Measurements from ENCODE around the gene SND1.

The SND1 gene

GRCh38 chr7:127889677-127890076, 237.7 kb downstream of the SND1 start:
- H3K27ac ChIP-seq (ENCODE audit: poor library complexity, severe bottlenecking): no peak overlapping the region
- TF ChIP-seq CTCF (IDR thresholded peaks at IDR 0.05; ENCODE audit: poor library complexity, severe bottlenecking): no peak
- DNase-seq (ENCODE audit: low spot score): no peak
- H3K4me1 ChIP-seq (ENCODE audit: insufficient read depth, poor library complexity, severe bottlenecking): peaks cover 9% of the 10 kb centered on the region
- no peak overlapping the region for H3K4me3 ChIP-seq (ENCODE audit: severe bottlenecking)
- H3K36me3 ChIP-seq (ENCODE audit: low read depth): peaks cover 28% of the 10 kb centered on the region
- no peaks in the 10 kb centered on the region for H3K9me3 ChIP-seq (ENCODE audit: severe bottlenecking)
- no peaks in the 10 kb centered on the region for H3K27me3 ChIP-seq (ENCODE audit: insufficient read depth, poor library complexity, severe bottlenecking)
- ATAC-seq (ENCODE audit: low read depth): no peak

- peaks cover 9% of the 10 kb centered on the region for H3K4me1 ChIP-seq (ENCODE audit: insufficient read depth, poor library complexity, severe bottlenecking)
- no peak for TF ChIP-seq CTCF (IDR thresholded peaks at IDR 0.05; ENCODE audit: poor library complexity, severe bottlenecking)
- H3K27me3 ChIP-seq (ENCODE audit: insufficient read depth, poor library complexity, severe bottlenecking): no peaks in the 10 kb centered on the region
- no peak for DNase-seq (ENCODE audit: low spot score)
- H3K9me3 ChIP-seq (ENCODE audit: severe bottlenecking): no peaks in the 10 kb centered on the region
- H3K4me3 ChIP-seq (ENCODE audit: severe bottlenecking): no peak overlapping the region
- no peak for ATAC-seq (ENCODE audit: low read depth)
- H3K36me3 ChIP-seq (ENCODE audit: low read depth): peaks cover 28% of the 10 kb centered on the region
- no peak overlapping the region for H3K27ac ChIP-seq (ENCODE audit: poor library complexity, severe bottlenecking)
These were observed 238.7 kb downstream of the SND1 start for GRCh38 chr7:127890726-127891125.

GRCh38 chr7:127891144-127891543, 239.2 kb downstream of the SND1 start:
- no peak for TF ChIP-seq CTCF (IDR thresholded peaks at IDR 0.05; ENCODE audit: poor library complexity, severe bottlenecking)
- DNase-seq (ENCODE audit: low spot score): no peak
- H3K27ac ChIP-seq (ENCODE audit: poor library complexity, severe bottlenecking): no peak overlapping the region

GRCh38 chr7:127891854-127892438, 240.0 kb downstream of the SND1 start:
- H3K27me3 ChIP-seq (ENCODE audit: insufficient read depth, poor library complexity, severe bottlenecking): no peaks in the 10 kb centered on the region
- no peak overlapping the region for H3K4me3 ChIP-seq (ENCODE audit: severe bottlenecking)
- ATAC-seq (ENCODE audit: low read depth): no peak
- H3K9me3 ChIP-seq (ENCODE audit: severe bottlenecking): no peaks in the 10 kb centered on the region
- peaks cover 28% of the 10 kb centered on the region for H3K36me3 ChIP-seq (ENCODE audit: low read depth)
- TF ChIP-seq CTCF (IDR thresholded peaks at IDR 0.05; ENCODE audit: poor library complexity, severe bottlenecking): no peak
- H3K27ac ChIP-seq (ENCODE audit: poor library complexity, severe bottlenecking): no peak overlapping the region
- no peak for DNase-seq (ENCODE audit: low spot score)
- peaks cover 9% of the 10 kb centered on the region for H3K4me1 ChIP-seq (ENCODE audit: insufficient read depth, poor library complexity, severe bottlenecking)

More at GRCh38 chr7:127891144-127891543, 239.2 kb downstream of the SND1 start:
- H3K27me3 ChIP-seq (ENCODE audit: insufficient read depth, poor library complexity, severe bottlenecking): no peaks in the 10 kb centered on the region
- no peaks in the 10 kb centered on the region for H3K9me3 ChIP-seq (ENCODE audit: severe bottlenecking)
- H3K36me3 ChIP-seq (ENCODE audit: low read depth): peaks cover 28% of the 10 kb centered on the region
- H3K4me3 ChIP-seq (ENCODE audit: severe bottlenecking): no peak overlapping the region
- peaks cover 9% of the 10 kb centered on the region for H3K4me1 ChIP-seq (ENCODE audit: insufficient read depth, poor library complexity, severe bottlenecking)
- ATAC-seq (ENCODE audit: low read depth): no peak

GRCh38 chr7:127892488-127893314, 240.7 kb downstream of the SND1 start:
- Histone ChIP-seq H3K27me3 (ENCODE audit: insufficient read depth, poor library complexity, severe bottlenecking) (no peaks in the 10 kb centered on the region), H3K4me3 (ENCODE audit: severe bottlenecking) (no peak overlapping the region), H3K27ac (ENCODE audit: poor library complexity, severe bottlenecking) (no peak overlapping the region), H3K36me3 (ENCODE audit: low read depth) (peaks cover 28% of the 10 kb centered on the region), H3K4me1 (ENCODE audit: insufficient read depth, poor library complexity, severe bottlenecking) (peaks cover 16% of the 10 kb centered on the region), H3K9me3 (ENCODE audit: severe bottlenecking) (no peaks in the 10 kb centered on the region)
- DNase-seq (ENCODE audit: low spot score): no peak
- TF ChIP-seq CTCF (IDR thresholded peaks at IDR 0.05; ENCODE audit: poor library complexity, severe bottlenecking): no peak
- ATAC-seq (ENCODE audit: low read depth): no peak
